Endothelial cell (in vitro differentiated cells): ENCODE data around the gene FAM216B. TPM values are rescaled to one million over a fixed set of nuclear protein-coding genes. Genes with fewer than 3 reads are reported as not detected.

Experiments used
- DNase-seq: peaks from one replicate; pipeline ENCODE4 v3.0.0; 2021; ENCODE audit warnings: low spot score
- H3K27ac Mint-ChIP-seq: one replicate; pipeline ENCODE4 v1.8.0; 2021; ENCODE audit warnings: mixed read lengths, inconsistent platforms; ENCODE audit not compliant: unreplicated experiment
- H3K27me3 Mint-ChIP-seq: one replicate; pipeline ENCODE4 v1.8.0; 2021; ENCODE audit warnings: mild to moderate bottlenecking, moderate library complexity, mixed read lengths, inconsistent platforms; ENCODE audit not compliant: unreplicated experiment
- H3K36me3 Mint-ChIP-seq: one replicate; pipeline ENCODE4 v1.8.0; 2021; ENCODE audit warnings: mild to moderate bottlenecking, low read depth, mixed read lengths, inconsistent platforms; ENCODE audit not compliant: unreplicated experiment
- H3K4me1 Mint-ChIP-seq: one replicate; pipeline ENCODE4 v1.8.0; 2021; ENCODE audit warnings: mild to moderate bottlenecking, mixed read lengths, inconsistent platforms; ENCODE audit not compliant: unreplicated experiment
- H3K4me3 Mint-ChIP-seq: one replicate; pipeline ENCODE4 v1.8.0; 2021; ENCODE audit warnings: mild to moderate bottlenecking, mixed read lengths, inconsistent platforms; ENCODE audit not compliant: unreplicated experiment
- H3K9me3 Mint-ChIP-seq: one replicate; pipeline ENCODE4 v1.8.0; 2021; ENCODE audit warnings: mixed read lengths, inconsistent platforms; ENCODE audit not compliant: unreplicated experiment
- total RNA-seq: library from RNA; stranded (reverse); fragmentation: NEBNext Ultra II Directional; extraction: Animal tissue kit (Norgen Biotek cat#: 25700); gene quantifications from one replicate; pipeline ENCODE4 v1.2.1, GENCODE V29; 2021; ENCODE audit not compliant: unreplicated experiment
- TF ChIP-seq, protein P1 (sequence below): fragments of 200-600 bp; sonication (generic); IDR thresholded peaks from one replicate; pipeline ENCODE4 v1.5.0; 2021; ENCODE audit warnings: antibody characterized with exemption; ENCODE audit not compliant: unreplicated experiment

Gene FAM216B
- total RNA-seq, 1 donor from 2014 or later: not detected

DNA sequence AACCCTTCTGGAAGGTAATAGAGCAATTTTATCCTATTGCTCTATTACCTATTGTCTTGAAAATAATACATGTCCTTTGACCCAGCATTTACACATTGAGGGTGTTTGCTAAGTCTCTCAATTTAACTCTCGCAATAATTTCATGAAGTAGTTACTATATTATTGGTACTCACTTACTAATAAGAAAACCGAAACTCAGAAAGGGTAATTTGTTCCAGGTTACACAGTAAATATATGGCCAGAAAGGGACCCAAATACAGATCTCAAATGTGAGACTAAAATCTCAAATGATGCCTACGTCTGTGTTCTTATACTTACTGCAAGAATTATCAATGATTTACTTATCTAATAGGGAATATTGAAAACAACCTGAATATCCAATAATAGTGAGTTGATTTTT lies 29.7 kb upstream of the FAM216B start:
- DNase-seq: no peak

DNA sequence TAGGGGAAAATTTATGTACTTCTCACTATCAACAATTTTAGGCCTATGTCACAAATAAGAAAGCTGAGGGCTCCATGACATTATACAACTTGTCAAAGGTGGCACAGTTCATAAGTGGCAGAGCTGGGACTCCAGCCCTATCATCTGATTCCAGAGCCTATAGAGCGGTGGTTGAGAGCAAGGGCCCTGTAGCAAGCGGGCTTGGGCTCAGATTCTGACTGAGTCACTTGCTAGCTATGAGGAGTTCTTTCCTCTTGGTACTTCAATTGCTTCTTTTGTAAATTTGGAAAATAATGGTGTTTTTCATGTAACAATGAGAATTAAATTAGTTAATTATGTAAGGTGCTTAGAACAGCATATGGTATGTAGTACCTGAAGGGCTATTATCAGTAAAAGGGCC lies 28.7 kb upstream of the FAM216B start:
- H3K4me1 Mint-ChIP-seq: peaks cover 28% of the 10 kb centered on the region
- DNase-seq: no peak

More for the DNA sequence above, 29.7 kb upstream of the FAM216B start:
- H3K4me3 Mint-ChIP-seq: no peak overlapping the region
- H3K4me1 Mint-ChIP-seq: peaks cover 33% of the 10 kb centered on the region
- H3K27me3 Mint-ChIP-seq: peaks cover 2% of the 10 kb centered on the region
- H3K36me3 Mint-ChIP-seq: no peaks in the 10 kb centered on the region
- no peak overlapping the region for H3K27ac Mint-ChIP-seq
- TF ChIP-seq, protein P1, sequence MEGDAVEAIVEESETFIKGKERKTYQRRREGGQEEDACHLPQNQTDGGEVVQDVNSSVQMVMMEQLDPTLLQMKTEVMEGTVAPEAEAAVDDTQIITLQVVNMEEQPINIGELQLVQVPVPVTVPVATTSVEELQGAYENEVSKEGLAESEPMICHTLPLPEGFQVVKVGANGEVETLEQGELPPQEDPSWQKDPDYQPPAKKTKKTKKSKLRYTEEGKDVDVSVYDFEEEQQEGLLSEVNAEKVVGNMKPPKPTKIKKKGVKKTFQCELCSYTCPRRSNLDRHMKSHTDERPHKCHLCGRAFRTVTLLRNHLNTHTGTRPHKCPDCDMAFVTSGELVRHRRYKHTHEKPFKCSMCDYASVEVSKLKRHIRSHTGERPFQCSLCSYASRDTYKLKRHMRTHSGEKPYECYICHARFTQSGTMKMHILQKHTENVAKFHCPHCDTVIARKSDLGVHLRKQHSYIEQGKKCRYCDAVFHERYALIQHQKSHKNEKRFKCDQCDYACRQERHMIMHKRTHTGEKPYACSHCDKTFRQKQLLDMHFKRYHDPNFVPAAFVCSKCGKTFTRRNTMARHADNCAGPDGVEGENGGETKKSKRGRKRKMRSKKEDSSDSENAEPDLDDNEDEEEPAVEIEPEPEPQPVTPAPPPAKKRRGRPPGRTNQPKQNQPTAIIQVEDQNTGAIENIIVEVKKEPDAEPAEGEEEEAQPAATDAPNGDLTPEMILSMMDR: no peak
- H3K9me3 Mint-ChIP-seq: no peaks in the 10 kb centered on the region

DNA sequence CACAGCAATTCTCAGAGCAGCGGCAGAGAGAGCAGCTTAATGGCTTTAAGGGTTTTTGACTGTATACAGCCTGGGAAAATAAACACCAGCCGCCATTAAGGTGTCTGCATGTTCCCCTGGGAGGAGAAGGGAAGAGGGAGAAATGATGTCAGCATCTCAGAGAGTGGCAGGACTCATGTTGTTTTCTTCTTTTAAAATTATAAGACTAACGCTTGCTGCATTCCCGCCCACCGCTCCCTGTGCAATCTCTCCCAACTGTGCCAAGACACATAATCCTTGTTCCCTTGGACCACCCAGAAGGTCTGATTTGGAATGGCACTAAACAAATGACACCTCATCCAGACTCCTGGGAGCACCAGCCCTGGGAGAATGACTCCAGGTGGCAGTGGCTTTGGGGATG lies 27.7 kb upstream of the FAM216B start:
- TF ChIP-seq, protein P1: no peak
- H3K4me1 Mint-ChIP-seq: peaks cover 31% of the 10 kb centered on the region
- H3K9me3 Mint-ChIP-seq: no peaks in the 10 kb centered on the region
- H3K4me3 Mint-ChIP-seq: no peak overlapping the region
- DNase-seq: no peak
- H3K27ac Mint-ChIP-seq: no peak overlapping the region
- no peaks in the 10 kb centered on the region for H3K27me3 Mint-ChIP-seq
- H3K36me3 Mint-ChIP-seq: no peaks in the 10 kb centered on the region

More for the DNA sequence above, 28.7 kb upstream of the FAM216B start:
- no peak overlapping the region for H3K27ac Mint-ChIP-seq
- TF ChIP-seq, protein P1: no peak
- no peak overlapping the region for H3K4me3 Mint-ChIP-seq
- H3K27me3 Mint-ChIP-seq: peaks cover 1% of the 10 kb centered on the region
- H3K9me3 Mint-ChIP-seq: no peaks in the 10 kb centered on the region
- H3K36me3 Mint-ChIP-seq: no peaks in the 10 kb centered on the region

DNA sequence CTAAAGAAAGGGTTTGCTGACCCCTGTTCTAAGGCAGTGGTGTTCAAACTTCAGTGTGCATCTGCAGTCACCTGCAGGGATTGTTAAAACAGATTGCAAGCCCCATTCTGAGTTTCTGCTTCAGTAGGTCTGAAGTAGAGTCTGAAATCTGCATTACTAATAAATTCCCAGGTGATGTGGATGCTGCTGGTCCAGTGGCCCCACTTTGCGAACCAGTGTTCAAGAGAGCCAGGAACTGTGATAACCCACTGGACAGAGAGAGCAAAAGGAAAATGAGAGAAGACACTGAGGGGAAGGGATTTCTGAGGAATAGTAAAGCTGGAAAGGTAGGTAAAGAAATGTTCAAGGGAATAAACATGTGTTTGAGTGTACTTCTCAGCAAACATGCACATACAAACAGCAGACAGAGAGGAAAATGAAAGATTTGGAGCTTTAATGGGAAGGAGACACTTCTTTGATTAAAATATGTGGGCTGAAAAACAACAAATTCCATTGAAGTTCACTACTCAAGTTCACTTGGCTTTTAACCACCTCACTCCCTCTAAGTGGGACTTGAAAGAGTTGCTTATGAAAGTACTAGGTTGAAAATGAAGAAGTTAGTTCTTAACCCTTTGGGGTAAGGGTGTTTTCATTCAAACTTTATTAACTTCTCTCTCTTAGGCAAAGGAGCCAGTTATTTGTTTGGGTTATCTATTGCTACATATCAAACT lies 26.4 kb upstream of the FAM216B start:
- Mint-ChIP-seq H3K4me3 (no peak overlapping the region), H3K27me3 (no peaks in the 10 kb centered on the region), H3K27ac (no peak overlapping the region), H3K36me3 (no peaks in the 10 kb centered on the region), H3K9me3 (no peaks in the 10 kb centered on the region), H3K4me1 (peaks cover 22% of the 10 kb centered on the region)
- no peak for DNase-seq
- TF ChIP-seq, protein P1: no peak

DNA sequence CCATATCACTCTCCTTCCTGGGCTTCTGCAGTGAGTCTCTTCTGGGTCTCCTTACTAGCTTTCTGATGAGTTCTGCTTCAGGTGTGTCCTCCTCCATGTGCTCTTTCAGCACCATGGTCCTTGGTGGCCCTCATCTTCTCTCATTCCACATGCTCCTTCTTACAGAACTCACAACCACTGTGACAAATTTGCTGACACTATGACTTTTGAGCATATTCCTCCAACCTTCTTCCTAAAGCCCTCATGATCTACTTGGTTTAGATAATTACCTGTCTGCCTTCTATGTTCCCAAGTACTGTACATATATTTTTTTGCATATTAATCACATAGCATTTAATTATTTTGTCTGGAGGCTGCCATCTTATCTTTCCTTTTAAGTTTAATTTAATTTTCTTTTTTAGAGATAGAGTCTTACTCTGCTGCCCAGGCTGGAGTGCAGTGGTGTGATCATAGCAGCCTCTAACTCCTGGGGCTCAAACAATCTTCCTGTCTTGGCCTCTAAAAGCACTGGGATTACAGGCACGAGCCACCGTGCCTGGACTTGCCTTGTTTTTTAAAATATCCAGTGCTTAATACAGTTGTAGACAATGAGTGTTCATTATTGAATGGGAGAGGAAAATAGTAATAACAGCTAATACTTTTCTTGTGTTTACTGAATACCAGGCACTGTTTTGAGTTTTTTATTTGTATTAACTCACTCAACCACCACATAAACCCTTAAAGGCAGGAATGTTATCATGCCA lies 23.5 kb upstream of the FAM216B start:
- DNase-seq: no peak
- Mint-ChIP-seq H3K27me3 (peaks cover 4% of the 10 kb centered on the region), H3K4me3 (no peak overlapping the region), H3K27ac (no peak overlapping the region), H3K9me3 (no peaks in the 10 kb centered on the region), H3K4me1 (peaks cover 6% of the 10 kb centered on the region), H3K36me3 (no peaks in the 10 kb centered on the region)
- TF ChIP-seq, protein P1: no peak
